HG03439 (cell line): ENCODE data around the gene PGC.

ENCODE experiments used
- ATAC-seq: cut with Tn5 transposase; IDR thresholded peaks from one replicate; pipeline ENCODE4 v1.9.1; 2021; ENCODE audit warnings: mild to moderate bottlenecking, moderate library complexity; ENCODE audit not compliant: unreplicated experiment

PGC gene

GRCh38 chr6:41732591-41733359, 14.4 kb downstream of the PGC start:
- ATAC-seq: peak; percentile 29

- ATAC-seq: no peak
Measured at GRCh38 chr6:41732149-41732548, 15.0 kb downstream of the PGC start.

- ATAC-seq: no peak
Measured at GRCh38 chr6:41731561-41732086, 15.6 kb downstream of the PGC start.

- ATAC-seq: no peak
Measured at GRCh38 chr6:41730531-41731436, 16.4 kb downstream of the PGC start.

GRCh38 chr6:41729624-41730023, 17.6 kb downstream of the PGC start:
- ATAC-seq: no peak

GRCh38 chr6:41728954-41729353, 18.2 kb downstream of the PGC start:
- ATAC-seq: no peak

- ATAC-seq: no peak
Measured at GRCh38 chr6:41728073-41728936, 18.9 kb downstream of the PGC start.

- no peak for ATAC-seq
Measured at GRCh38 chr6:41727705-41728072, 19.5 kb downstream of the PGC start.

- ATAC-seq: no peak
Measured at GRCh38 chr6:41726876-41727275, 20.3 kb downstream of the PGC start.

- ATAC-seq: no peak
Measured at GRCh38 chr6:41724586-41725501, 22.4 kb downstream of the PGC start.

GRCh38 chr6:41724228-41724580, 23.0 kb downstream of the PGC start:
- no peak for ATAC-seq

- peak; percentile 43 for ATAC-seq
Measured at GRCh38 chr6:41723530-41724227, 23.5 kb downstream of the PGC start.

GRCh38 chr6:41722969-41723529, 24.1 kb downstream of the PGC start:
- ATAC-seq: no peak

- ATAC-seq: no peak
Measured at GRCh38 chr6:41721414-41721813, 25.8 kb downstream of the PGC start.

- ATAC-seq: no peak
Measured at GRCh38 chr6:41720783-41721182, 26.4 kb downstream of the PGC start.

GRCh38 chr6:41720262-41720620, 27.0 kb downstream of the PGC start:
- no peak for ATAC-seq

GRCh38 chr6:41719436-41720261, 27.5 kb downstream of the PGC start:
- ATAC-seq: no peak

- no peak for ATAC-seq
Measured at GRCh38 chr6:41718828-41719227, 28.4 kb downstream of the PGC start.
